Measurements from ENCODE around the gene OPCML.

OPCML gene

DNA sequence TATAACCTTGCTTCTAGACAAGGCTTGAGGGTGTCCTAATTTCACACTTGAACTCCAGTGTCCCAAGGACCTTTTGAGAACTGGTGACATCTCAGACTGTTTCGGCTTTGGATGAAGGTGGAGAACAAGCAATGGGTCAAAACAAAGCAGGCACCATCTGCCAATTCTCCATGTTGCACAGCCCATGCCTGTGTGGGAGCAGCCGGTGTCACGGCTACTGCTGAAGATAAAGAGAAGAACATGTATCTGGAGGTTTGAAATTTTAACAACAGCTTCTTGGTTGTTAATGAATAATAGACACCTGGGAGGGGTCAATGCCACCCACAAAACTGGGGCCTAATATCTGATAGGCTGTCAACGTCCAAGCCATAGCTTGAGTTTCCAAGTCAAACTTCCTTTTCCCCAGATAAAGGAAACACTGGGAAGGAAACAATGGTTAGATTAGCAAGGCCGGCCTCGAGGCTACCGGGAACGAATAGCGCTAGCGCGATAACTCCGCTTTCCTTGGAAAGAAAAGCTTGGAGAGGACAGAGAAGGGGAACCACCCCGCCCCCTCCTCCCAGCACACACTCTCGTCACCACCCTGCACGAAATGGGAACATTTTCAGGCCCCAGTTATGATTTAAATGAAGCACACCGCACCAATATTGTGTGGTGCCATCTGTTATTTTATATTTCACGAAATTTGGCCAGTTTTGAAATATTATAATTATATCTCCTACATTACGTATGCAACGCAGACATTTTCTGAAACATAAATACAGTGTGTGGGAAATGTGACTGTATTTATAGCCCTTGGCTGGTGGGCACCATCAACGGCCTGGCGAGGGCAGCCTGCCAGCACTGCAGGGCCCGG lies 21.8 kb upstream of the OPCML start:
- TF ChIP-seq, protein P1, sequence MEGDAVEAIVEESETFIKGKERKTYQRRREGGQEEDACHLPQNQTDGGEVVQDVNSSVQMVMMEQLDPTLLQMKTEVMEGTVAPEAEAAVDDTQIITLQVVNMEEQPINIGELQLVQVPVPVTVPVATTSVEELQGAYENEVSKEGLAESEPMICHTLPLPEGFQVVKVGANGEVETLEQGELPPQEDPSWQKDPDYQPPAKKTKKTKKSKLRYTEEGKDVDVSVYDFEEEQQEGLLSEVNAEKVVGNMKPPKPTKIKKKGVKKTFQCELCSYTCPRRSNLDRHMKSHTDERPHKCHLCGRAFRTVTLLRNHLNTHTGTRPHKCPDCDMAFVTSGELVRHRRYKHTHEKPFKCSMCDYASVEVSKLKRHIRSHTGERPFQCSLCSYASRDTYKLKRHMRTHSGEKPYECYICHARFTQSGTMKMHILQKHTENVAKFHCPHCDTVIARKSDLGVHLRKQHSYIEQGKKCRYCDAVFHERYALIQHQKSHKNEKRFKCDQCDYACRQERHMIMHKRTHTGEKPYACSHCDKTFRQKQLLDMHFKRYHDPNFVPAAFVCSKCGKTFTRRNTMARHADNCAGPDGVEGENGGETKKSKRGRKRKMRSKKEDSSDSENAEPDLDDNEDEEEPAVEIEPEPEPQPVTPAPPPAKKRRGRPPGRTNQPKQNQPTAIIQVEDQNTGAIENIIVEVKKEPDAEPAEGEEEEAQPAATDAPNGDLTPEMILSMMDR (IDR thresholded peaks at IDR 0.05; ENCODE audit: borderline replicate concordance, control extremely low read depth, extremely low read depth, insufficient read depth, missing control alignments) = no peak
- DNase-seq (ENCODE audit: low spot score) = no peak
- in situ Hi-C loops (cut with MboI; ENCODE audit: low sequenced_read_pairs, unreplicated experiment) = no loop called here

DNA sequence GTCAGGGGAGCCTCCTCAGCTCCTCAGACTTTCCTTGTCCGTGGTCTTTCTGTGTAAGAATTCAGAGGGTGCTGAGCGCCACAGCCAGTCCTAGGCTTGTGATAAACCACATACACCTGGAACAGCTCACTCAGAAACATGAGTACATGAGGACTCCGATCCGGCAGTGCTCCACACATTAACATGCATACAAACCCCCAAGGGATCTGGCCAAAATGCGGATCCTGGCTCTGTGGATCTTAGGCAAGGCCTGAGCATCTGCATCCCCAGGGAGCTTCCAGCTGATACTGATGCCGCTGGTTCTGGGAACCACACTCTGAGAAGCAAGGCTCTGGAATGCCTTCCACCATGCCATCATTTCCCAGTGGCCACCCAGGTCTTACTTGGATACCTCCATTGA lies 20.6 kb upstream of the OPCML start:
- TF ChIP-seq, protein P1 (IDR thresholded peaks at IDR 0.05; ENCODE audit: borderline replicate concordance, control extremely low read depth, extremely low read depth, insufficient read depth, missing control alignments) = no peak
- in situ Hi-C loops (cut with MboI; ENCODE audit: low sequenced_read_pairs, unreplicated experiment) = no loop called here
- no peak for DNase-seq (ENCODE audit: low spot score)

DNA sequence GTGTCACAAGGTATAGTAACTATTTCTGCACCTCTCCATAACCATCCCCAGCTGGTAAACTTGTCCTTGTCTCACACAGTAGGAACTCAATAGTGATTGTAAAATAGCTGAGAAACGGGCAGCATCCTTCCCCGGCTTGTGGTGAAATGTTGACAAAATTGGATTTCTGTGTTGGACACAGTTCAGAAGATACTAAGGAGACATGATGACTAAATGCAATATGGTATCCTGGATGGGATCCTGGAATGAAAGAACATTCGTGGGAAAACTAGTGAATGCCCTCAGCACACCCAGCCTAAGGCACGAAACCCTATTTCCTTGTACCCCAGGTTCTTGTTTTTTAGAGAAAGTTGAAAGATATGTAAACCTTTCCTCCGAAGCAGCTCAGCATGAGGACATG lies 18.8 kb upstream of the OPCML start:
- in situ Hi-C loops (cut with MboI; ENCODE audit: low sequenced_read_pairs, unreplicated experiment) = no loop called here
- TF ChIP-seq, protein P1 (IDR thresholded peaks at IDR 0.05; ENCODE audit: borderline replicate concordance, control extremely low read depth, extremely low read depth, insufficient read depth, missing control alignments) = no peak
- no peak for DNase-seq (ENCODE audit: low spot score)

DNA sequence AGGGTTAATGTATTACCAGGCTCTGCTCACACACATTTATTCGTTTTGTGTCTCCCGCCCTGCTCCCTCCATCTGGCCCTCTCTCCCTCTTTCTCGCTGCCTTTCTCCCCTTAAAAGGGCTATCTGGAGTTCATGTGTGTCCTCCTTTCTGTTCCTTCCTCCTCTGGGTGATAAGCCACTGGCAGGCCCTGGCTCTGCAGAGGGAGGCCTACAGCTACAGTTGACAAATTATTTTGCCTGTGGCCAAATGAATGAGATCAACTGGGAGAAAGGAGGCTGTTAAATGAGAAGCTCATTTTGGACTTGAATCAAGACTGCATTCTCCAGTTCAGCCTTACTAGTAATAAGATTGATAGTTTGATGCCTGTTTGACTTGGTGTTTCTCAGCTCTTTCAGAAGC lies 17.5 kb upstream of the OPCML start:
- TF ChIP-seq, protein P1 (IDR thresholded peaks at IDR 0.05; ENCODE audit: borderline replicate concordance, control extremely low read depth, extremely low read depth, insufficient read depth, missing control alignments) = no peak
- no peak for DNase-seq (ENCODE audit: low spot score)
- in situ Hi-C loops (cut with MboI; ENCODE audit: low sequenced_read_pairs, unreplicated experiment) = no loop called here

DNA sequence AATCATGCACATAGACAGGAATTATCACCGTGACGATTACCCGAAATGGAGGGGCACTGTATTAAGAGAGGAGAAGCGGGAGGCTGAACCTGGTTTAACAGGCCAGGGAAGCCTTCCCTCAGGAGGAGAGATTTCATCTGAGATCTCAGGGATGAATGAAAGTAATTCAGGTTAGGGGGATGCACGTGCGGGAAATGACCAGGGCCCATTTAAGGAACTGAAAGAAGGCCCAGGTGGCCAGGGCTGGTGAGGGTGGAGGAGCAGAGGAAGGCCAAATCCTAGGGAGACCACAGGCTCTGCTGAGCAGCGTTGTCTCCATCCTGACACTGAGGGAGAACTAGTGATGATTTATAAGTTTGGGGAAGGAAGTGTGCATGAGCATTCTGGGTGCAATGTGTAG lies 16.3 kb upstream of the OPCML start:
- no peak for DNase-seq (ENCODE audit: low spot score)
- in situ Hi-C loops (cut with MboI; ENCODE audit: low sequenced_read_pairs, unreplicated experiment) = no loop called here
- TF ChIP-seq, protein P1 (IDR thresholded peaks at IDR 0.05; ENCODE audit: borderline replicate concordance, control extremely low read depth, extremely low read depth, insufficient read depth, missing control alignments) = no peak

DNA sequence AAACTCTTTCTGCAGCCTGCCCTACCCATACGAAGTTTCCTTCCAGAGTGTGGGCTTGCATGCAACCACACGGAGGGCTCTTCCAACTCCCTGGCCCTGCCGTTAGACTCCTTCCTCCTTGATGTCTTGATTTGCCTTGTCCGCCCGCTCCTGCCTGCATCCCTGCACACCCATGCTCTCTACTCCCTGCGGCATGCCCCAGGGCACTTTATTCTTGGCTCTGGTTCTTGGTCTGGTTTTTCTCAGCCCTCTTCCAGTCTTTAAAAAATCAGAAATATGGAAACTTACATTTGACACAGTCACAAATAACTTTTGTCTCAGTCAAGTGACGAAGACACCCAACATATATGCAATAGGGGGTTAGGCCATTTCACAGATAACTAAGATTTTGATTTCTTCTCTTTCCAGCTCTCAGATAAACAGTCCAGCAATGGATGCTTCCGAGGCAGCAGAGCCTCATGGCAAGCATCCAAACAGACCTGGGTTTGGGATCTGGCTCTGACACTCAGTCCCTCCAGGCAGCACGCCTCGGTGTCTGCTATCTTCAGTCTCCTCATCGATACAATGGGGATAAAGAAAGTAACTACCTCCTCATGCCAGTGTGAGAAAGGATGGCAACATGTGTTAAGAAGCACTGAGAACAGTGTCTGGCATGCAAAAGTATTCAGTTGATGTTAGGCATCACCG lies 15.7 kb upstream of the OPCML start:
- TF ChIP-seq, protein P1 (IDR thresholded peaks at IDR 0.05; ENCODE audit: borderline replicate concordance, control extremely low read depth, extremely low read depth, insufficient read depth, missing control alignments) = no peak
- in situ Hi-C loops (cut with MboI; ENCODE audit: low sequenced_read_pairs, unreplicated experiment) = no loop called here
- DNase-seq (ENCODE audit: low spot score) = no peak
